HPDE6-E6E7 (cell line): Measurements from ENCODE around the gene CDH1.
A peak's percentile ranks its signal among the peaks of the same experiment; 100 is the strongest.

ENCODE experiments used
- DNase-seq: peaks from one replicate; pipeline ENCODE4 v3.0.0; 2011; ENCODE audit warnings: missing footprints; ENCODE audit errors: extremely low spot score

Gene CDH1

GRCh38 chr16:68732042-68732680 lies 4.9 kb upstream of the CDH1 start:
- DNase-seq: peak; percentile 85

- DNase-seq: no peak
Observed at GRCh38 chr16:68732741-68733399, 4.2 kb upstream of the CDH1 start.

- DNase-seq: no peak
Observed at GRCh38 chr16:68733570-68733969, 3.5 kb upstream of the CDH1 start.

- DNase-seq: no peak
Observed at GRCh38 chr16:68734782-68735181, 2.3 kb upstream of the CDH1 start.

- no peak for DNase-seq
Observed at GRCh38 chr16:68736561-68736960, 531 bp upstream of the CDH1 start.

- DNase-seq: no peak
Observed at GRCh38 chr16:68737730-68738629, 888 bp downstream of the CDH1 start.

- DNase-seq: no peak
Observed at GRCh38 chr16:68739964-68740627, 3.0 kb downstream of the CDH1 start.

- DNase-seq: no peak
Observed at GRCh38 chr16:68740628-68741346, 3.7 kb downstream of the CDH1 start.

GRCh38 chr16:68743664-68744063 lies 6.6 kb downstream of the CDH1 start:
- no peak for DNase-seq

- peak; percentile 82 for DNase-seq
Observed at GRCh38 chr16:68744744-68745280, 7.7 kb downstream of the CDH1 start.

GRCh38 chr16:68746951-68747350 lies 9.9 kb downstream of the CDH1 start:
- DNase-seq: no peak

GRCh38 chr16:68749432-68749831 lies 12.3 kb downstream of the CDH1 start:
- no peak for DNase-seq

GRCh38 chr16:68750193-68750695 lies 13.2 kb downstream of the CDH1 start:
- no peak for DNase-seq

- DNase-seq: no peak
Observed at GRCh38 chr16:68751160-68751559, 14.1 kb downstream of the CDH1 start.

GRCh38 chr16:68752602-68753001 lies 15.5 kb downstream of the CDH1 start:
- no peak for DNase-seq

- DNase-seq: no peak
Observed at GRCh38 chr16:68754084-68754792, 17.1 kb downstream of the CDH1 start.

GRCh38 chr16:68756239-68756915 lies 19.3 kb downstream of the CDH1 start:
- peak; percentile 97 for DNase-seq

- no peak for DNase-seq
Observed at GRCh38 chr16:68757625-68757935, 20.5 kb downstream of the CDH1 start.

- no peak for DNase-seq
Observed at GRCh38 chr16:68759062-68759461, 22.0 kb downstream of the CDH1 start.
